WTC11 (cell line): ENCODE data around the gene SCO2. TPM values are rescaled to one million over a fixed set of nuclear protein-coding genes. Genes with fewer than 3 reads are reported as not detected.
A peak's percentile ranks its signal among the peaks of the same experiment; 100 is the strongest.

Source experiments
- ATAC-seq: fragments of 200-7000 bp; cut with Tn5 transposase; 2 replicates; pipeline ENCODE4 v1.10.0; 2021; ENCODE audit warnings: mild to moderate bottlenecking, moderate library complexity
- CTCF ChIA-PET: fragments of 300-600 bp; sonication (Branson Sonifier 250); formaldehyde crosslinking; loops from one replicate; lab custom pipeline; 2021; ENCODE audit warnings: antibody characterized with exemption; lab: Charles Lee
- POLR2A ChIA-PET: fragments of 350-600 bp; sonication (Branson Sonifier 250); formaldehyde crosslinking; loops from one replicate; lab custom pipeline; 2021; ENCODE audit warnings: antibody characterized with exemption; lab: Charles Lee
- DNase-seq: peaks from one replicate; pipeline ENCODE4 v3.0.0; 2021; ENCODE audit warnings: low spot score
- H3K27ac Mint-ChIP-seq: 2 replicates; pipeline ENCODE4 v1.8.0; 2021; ENCODE audit warnings: mixed read lengths
- H3K27me3 Mint-ChIP-seq: 2 replicates; pipeline ENCODE4 v1.8.0; 2021; ENCODE audit warnings: low read depth, mild to moderate bottlenecking, moderate library complexity, mixed read lengths
- H3K36me3 Mint-ChIP-seq: 2 replicates; pipeline ENCODE4 v1.8.0; 2021; ENCODE audit warnings: mixed read lengths
- H3K4me1 Mint-ChIP-seq: 2 replicates; pipeline ENCODE4 v1.8.0; 2022; ENCODE audit warnings: mixed read lengths
- H3K4me3 Mint-ChIP-seq: 2 replicates; pipeline ENCODE4 v1.8.0; 2021; ENCODE audit warnings: mild to moderate bottlenecking, moderate library complexity, mixed read lengths
- H3K9me3 Mint-ChIP-seq: 2 replicates; pipeline ENCODE4 v1.8.0; 2021; ENCODE audit warnings: mixed read lengths
- ATF2 ChIP-seq: sonication (generic); formaldehyde crosslinking; IDR thresholded peaks from 2 replicates; pipeline ENCODE4 v1.8.1; 2022; ENCODE audit warnings: low read depth, missing genetic modification reagents, borderline replicate concordance
- CBFB ChIP-seq: sonication (generic); formaldehyde crosslinking; IDR thresholded peaks from 2 replicates; pipeline ENCODE4 v1.8.1; 2022; ENCODE audit warnings: mild to moderate bottlenecking, low read depth, missing genetic modification reagents
- E2F1 ChIP-seq: sonication (generic); formaldehyde crosslinking; IDR thresholded peaks from 2 replicates; pipeline ENCODE4 v1.8.0; 2022; ENCODE audit warnings: mild to moderate bottlenecking, missing genetic modification reagents
- E2F4 ChIP-seq: sonication (generic); formaldehyde crosslinking; IDR thresholded peaks from 2 replicates; pipeline ENCODE4 v1.8.1; 2022; ENCODE audit warnings: low read depth, mild to moderate bottlenecking, moderate library complexity, missing genetic modification reagents, borderline replicate concordance
- EMX1 ChIP-seq: fragments of 250-450 bp; sonication (Bioruptor Pico); IDR thresholded peaks from 2 replicates; pipeline ENCODE4 v1.8.0; 2021; ENCODE audit warnings: mild to moderate bottlenecking
- FOXJ3 ChIP-seq: sonication (generic); formaldehyde crosslinking; IDR thresholded peaks from 2 replicates; pipeline ENCODE4 v1.9.0; 2021; ENCODE audit warnings: missing genetic modification reagents, mild to moderate bottlenecking, borderline replicate concordance
- FOXK1 ChIP-seq: sonication (generic); formaldehyde crosslinking; IDR thresholded peaks from 2 replicates; pipeline ENCODE4 v1.8.0; 2022; ENCODE audit warnings: mild to moderate bottlenecking, moderate library complexity, missing genetic modification reagents
- FOXP4 ChIP-seq: sonication (generic); formaldehyde crosslinking; IDR thresholded peaks from 2 replicates; pipeline ENCODE4 v1.8.0; 2022; ENCODE audit warnings: mild to moderate bottlenecking, missing genetic modification reagents
- GTF2I ChIP-seq: fragments of 250-450 bp; sonication (Bioruptor Pico); conservative IDR thresholded peaks from 2 replicates; pipeline ENCODE4 v1.4.0; 2021; ENCODE audit warnings: mild to moderate bottlenecking
- NR1H2 ChIP-seq: sonication (generic); formaldehyde crosslinking; IDR thresholded peaks from 2 replicates; pipeline ENCODE4 v1.9.0; 2021; ENCODE audit warnings: mild to moderate bottlenecking, moderate library complexity, missing genetic modification reagents
- PRRX2 ChIP-seq: fragments of 250-450 bp; sonication (Bioruptor Pico); IDR thresholded peaks from 2 replicates; pipeline ENCODE4 v1.8.0; 2021; ENCODE audit warnings: mild to moderate bottlenecking
- RORB ChIP-seq: fragments of 250-450 bp; sonication (Bioruptor Pico); IDR thresholded peaks from 2 replicates; pipeline ENCODE4 v1.9.0; 2021; ENCODE audit warnings: mild to moderate bottlenecking
- SMAD4 ChIP-seq: sonication (generic); formaldehyde crosslinking; IDR thresholded peaks from 2 replicates; pipeline ENCODE4 v1.8.0; 2022; ENCODE audit warnings: mild to moderate bottlenecking, missing genetic modification reagents
- ZNF121 ChIP-seq: sonication (generic); formaldehyde crosslinking; IDR thresholded peaks from 2 replicates; pipeline ENCODE4 v1.8.0; 2023; ENCODE audit warnings: missing genetic modification reagents
- ZNF512 ChIP-seq: sonication (generic); formaldehyde crosslinking; IDR thresholded peaks from 2 replicates; pipeline ENCODE4 v1.8.1; 2022; ENCODE audit warnings: missing genetic modification reagents, borderline replicate concordance
- ZNF532 ChIP-seq: fragments of 250-450 bp; sonication (Bioruptor Pico); IDR thresholded peaks from 2 replicates; pipeline ENCODE4 v1.9.0; 2021; ENCODE audit warnings: mild to moderate bottlenecking, borderline replicate concordance
- total RNA-seq: library from RNA; stranded (reverse); gene quantifications from 3 replicates; pipeline ENCODE4 v1.2.3, GENCODE V29; 2021

The SCO2 gene
- total RNA-seq, 1 experiment from 2014 or later: not detected

- H3K4me1 Mint-ChIP-seq: peaks cover 41% of the 10 kb centered on the region
- H3K27me3 Mint-ChIP-seq: peaks cover 22% of the 10 kb centered on the region
- TF ChIP-seq NR1H2 (CRISPR knock-in tag): no peak
- no peak for TF ChIP-seq EMX1 (CRISPR knock-in tag)
- no peak for TF ChIP-seq SMAD4
- TF ChIP-seq CBFB (CRISPR knock-in tag): 0 out of 2 replicates have a peak, but pooled peaks have one; percentile 18
- TF ChIP-seq ZNF512 (CRISPR knock-in tag): no peak
- no peak for TF ChIP-seq FOXJ3 (CRISPR knock-in tag)
- TF ChIP-seq ATF2 (CRISPR knock-in tag): no peak
- TF ChIP-seq GTF2I (CRISPR knock-in tag): no peak
- TF ChIP-seq ZNF532 (CRISPR knock-in tag): no peak
- TF ChIP-seq E2F1 (CRISPR knock-in tag): no peak
- no peak for TF ChIP-seq RORB
- no peak for TF ChIP-seq ZNF121 (CRISPR knock-in tag)
- no peak for TF ChIP-seq E2F4 (CRISPR knock-in tag)
- 0 out of 2 replicates have a peak, but pooled peaks have one; percentile 33 for TF ChIP-seq FOXP4 (CRISPR knock-in tag)
- no peak for TF ChIP-seq PRRX2
- TF ChIP-seq FOXK1 (CRISPR knock-in tag): 0 out of 2 replicates have a peak, but pooled peaks have one; percentile 19
- no peak overlapping the region; the same call in 1 of the 2 replicates for H3K27ac Mint-ChIP-seq
- CTCF ChIA-PET: interaction anchor here (0.9 to 1.8 kb wide), 6 partner anchors 20 to 141 kb away, joined by 3 to 5 read pairs (median 4); partner anchors contain the start of gene SCO2
- DNase-seq (no peak), ATAC-seq (no peak)
- peak overlapping the region; percentile 87 for H3K4me3 Mint-ChIP-seq
- H3K36me3 Mint-ChIP-seq: no peaks in the 10 kb centered on the region
- no peaks in the 10 kb centered on the region for H3K9me3 Mint-ChIP-seq
- POLR2A ChIA-PET: no interaction called here
Observed at GRCh38 chr22:50473855-50474671, 51.3 kb downstream of the SCO2 start.

Other genes with a start within 250 kb of the SCO2 start
- gene PLXNB2, start 218.0 kb downstream of the SCO2 start, total RNA-seq: 110 to 113 TPM (median 111 TPM) in 3 replicates
- gene DENND6B, start 198.6 kb downstream of the SCO2 start, total RNA-seq: 2.3 to 2.7 TPM (median 2.5 TPM) in 3 replicates
- 41.5 to 47.8 TPM (median 46.7 TPM) in 3 replicates for gene PPP6R2, start 182.3 kb downstream of the SCO2 start, total RNA-seq
- 87.1 to 108 TPM (median 91.5 TPM) in 3 replicates for gene SBF1, start 50.6 kb downstream of the SCO2 start, total RNA-seq
- 6.3 to 10.9 TPM (median 7.6 TPM) in 3 replicates for gene ADM2, start 44.1 kb downstream of the SCO2 start, total RNA-seq
- 0.33 to 0.57 TPM (median 0.41 TPM) in 3 replicates for gene MIOX, start 38.7 kb downstream of the SCO2 start, total RNA-seq
- gene LMF2, start 17.9 kb downstream of the SCO2 start, total RNA-seq: 38.1 to 43.7 TPM (median 39.8 TPM) in 3 replicates
- gene NCAPH2, start 17.4 kb downstream of the SCO2 start, total RNA-seq: 69.8 to 78.4 TPM (median 70.3 TPM) in 3 replicates
- 1.2 to 1.8 TPM (median 1.5 TPM) in 3 replicates for gene TYMP, start 4.4 kb upstream of the SCO2 start, total RNA-seq
- gene KLHDC7B, start 20.3 kb upstream of the SCO2 start, total RNA-seq: not detected in 3 replicates
- 0.46 to 0.89 TPM (median 0.85 TPM) in 3 replicates for gene SYCE3, start 37.3 kb upstream of the SCO2 start, total RNA-seq
- 33.7 to 47.8 TPM (median 47.4 TPM) in 3 replicates for gene CPT1B, start 52.8 kb upstream of the SCO2 start, total RNA-seq
- 75.4 to 80.0 TPM (median 76.1 TPM) in 3 replicates for gene CHKB, start 57.3 kb upstream of the SCO2 start, total RNA-seq
- gene MAPK8IP2, start 75.2 kb upstream of the SCO2 start, total RNA-seq: 1.8 to 4.9 TPM (median 1.9 TPM) in 3 replicates
- gene ARSA, start 102.6 kb upstream of the SCO2 start, total RNA-seq: 17.7 to 18.8 TPM (median 17.8 TPM) in 3 replicates
- 9.6 to 10.5 TPM (median 9.7 TPM) in 3 replicates for gene SHANK3, start 147.2 kb upstream of the SCO2 start, total RNA-seq
- 0.18 to 0.55 TPM (median 0.46 TPM) in 3 replicates for gene ACR, start 212.6 kb upstream of the SCO2 start, total RNA-seq